ENCODE data around the gene SNAP29.

DNA sequence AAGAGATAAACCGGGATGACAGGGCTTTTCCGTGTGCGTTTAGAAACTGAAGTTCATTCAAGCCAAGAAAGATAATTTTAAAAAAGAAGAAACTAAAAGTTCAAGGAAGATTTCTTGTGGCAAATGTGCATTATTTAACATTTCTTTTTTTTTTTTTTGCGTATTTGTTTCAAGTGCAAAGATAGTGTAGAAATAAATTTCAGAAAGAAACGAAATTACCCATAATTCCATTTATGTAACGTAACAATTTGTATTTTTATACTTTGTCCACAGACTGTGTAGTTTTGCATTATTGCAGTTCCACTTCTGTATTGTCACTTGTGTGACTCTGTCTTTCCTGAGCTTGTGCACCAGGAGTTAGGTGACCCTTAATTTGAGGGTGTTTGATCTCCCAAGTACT, 24.0 kb downstream of the SNAP29 start:
- TF ChIP-seq ZNF624 (tag by site-specific recombination; IDR thresholded peaks at IDR 0.05) = no peak
- TF ChIP-seq YY1 (tag by site-specific recombination; IDR thresholded peaks at IDR 0.05) = no peak
- TF ChIP-seq, protein P1, sequence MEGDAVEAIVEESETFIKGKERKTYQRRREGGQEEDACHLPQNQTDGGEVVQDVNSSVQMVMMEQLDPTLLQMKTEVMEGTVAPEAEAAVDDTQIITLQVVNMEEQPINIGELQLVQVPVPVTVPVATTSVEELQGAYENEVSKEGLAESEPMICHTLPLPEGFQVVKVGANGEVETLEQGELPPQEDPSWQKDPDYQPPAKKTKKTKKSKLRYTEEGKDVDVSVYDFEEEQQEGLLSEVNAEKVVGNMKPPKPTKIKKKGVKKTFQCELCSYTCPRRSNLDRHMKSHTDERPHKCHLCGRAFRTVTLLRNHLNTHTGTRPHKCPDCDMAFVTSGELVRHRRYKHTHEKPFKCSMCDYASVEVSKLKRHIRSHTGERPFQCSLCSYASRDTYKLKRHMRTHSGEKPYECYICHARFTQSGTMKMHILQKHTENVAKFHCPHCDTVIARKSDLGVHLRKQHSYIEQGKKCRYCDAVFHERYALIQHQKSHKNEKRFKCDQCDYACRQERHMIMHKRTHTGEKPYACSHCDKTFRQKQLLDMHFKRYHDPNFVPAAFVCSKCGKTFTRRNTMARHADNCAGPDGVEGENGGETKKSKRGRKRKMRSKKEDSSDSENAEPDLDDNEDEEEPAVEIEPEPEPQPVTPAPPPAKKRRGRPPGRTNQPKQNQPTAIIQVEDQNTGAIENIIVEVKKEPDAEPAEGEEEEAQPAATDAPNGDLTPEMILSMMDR (tag by site-specific recombination; IDR thresholded peaks at IDR 0.05) = no peak
- TF ChIP-seq, protein P2, sequence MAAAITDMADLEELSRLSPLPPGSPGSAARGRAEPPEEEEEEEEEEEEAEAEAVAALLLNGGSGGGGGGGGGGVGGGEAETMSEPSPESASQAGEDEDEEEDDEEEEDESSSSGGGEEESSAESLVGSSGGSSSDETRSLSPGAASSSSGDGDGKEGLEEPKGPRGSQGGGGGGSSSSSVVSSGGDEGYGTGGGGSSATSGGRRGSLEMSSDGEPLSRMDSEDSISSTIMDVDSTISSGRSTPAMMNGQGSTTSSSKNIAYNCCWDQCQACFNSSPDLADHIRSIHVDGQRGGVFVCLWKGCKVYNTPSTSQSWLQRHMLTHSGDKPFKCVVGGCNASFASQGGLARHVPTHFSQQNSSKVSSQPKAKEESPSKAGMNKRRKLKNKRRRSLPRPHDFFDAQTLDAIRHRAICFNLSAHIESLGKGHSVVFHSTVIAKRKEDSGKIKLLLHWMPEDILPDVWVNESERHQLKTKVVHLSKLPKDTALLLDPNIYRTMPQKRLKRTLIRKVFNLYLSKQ (tag by site-specific recombination; IDR thresholded peaks at IDR 0.05; ENCODE audit: borderline replicate concordance) = no peak
- TF ChIP-seq ZNF707 (tag by site-specific recombination; IDR thresholded peaks at IDR 0.05) = no peak
- TF ChIP-seq, protein P3, sequence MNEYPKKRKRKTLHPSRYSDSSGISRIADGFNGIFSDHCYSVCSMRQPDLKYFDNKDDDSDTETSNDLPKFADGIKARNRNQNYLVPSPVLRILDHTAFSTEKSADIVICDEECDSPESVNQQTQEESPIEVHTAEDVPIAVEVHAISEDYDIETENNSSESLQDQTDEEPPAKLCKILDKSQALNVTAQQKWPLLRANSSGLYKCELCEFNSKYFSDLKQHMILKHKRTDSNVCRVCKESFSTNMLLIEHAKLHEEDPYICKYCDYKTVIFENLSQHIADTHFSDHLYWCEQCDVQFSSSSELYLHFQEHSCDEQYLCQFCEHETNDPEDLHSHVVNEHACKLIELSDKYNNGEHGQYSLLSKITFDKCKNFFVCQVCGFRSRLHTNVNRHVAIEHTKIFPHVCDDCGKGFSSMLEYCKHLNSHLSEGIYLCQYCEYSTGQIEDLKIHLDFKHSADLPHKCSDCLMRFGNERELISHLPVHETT (tag by site-specific recombination; IDR thresholded peaks at IDR 0.05) = no peak
- no peak for TF ChIP-seq ZNF621 (tag by site-specific recombination; IDR thresholded peaks at IDR 0.05)
- no peak for TF ChIP-seq ZNF274 (IDR thresholded peaks at IDR 0.05; ENCODE audit: low read length)
- TF ChIP-seq ZNF274 (tag by site-specific recombination; IDR thresholded peaks at IDR 0.05; ENCODE audit: borderline replicate concordance) = no peak
- no peak for TF ChIP-seq ZNF133 (tag by site-specific recombination; IDR thresholded peaks at IDR 0.05)
- TF ChIP-seq ZNF157 (tag by site-specific recombination; IDR thresholded peaks at IDR 0.05) = no peak
- no peak for TF ChIP-seq ZNF37A (tag by site-specific recombination; IDR thresholded peaks at IDR 0.05)
- TF ChIP-seq TRIM28 (IDR thresholded peaks at IDR 0.05; ENCODE audit: borderline replicate concordance, low read length) = no peak
- TF ChIP-seq ZNF76 (tag by site-specific recombination; IDR thresholded peaks at IDR 0.05; ENCODE audit: borderline replicate concordance, low read depth) = no peak
